Measurements from ENCODE around the gene GABRB2.

GRCh38 chr5:161585798-161586197 is 39.3 kb upstream of the GABRB2 start:
- TF ChIP-seq CTCF (conservative IDR thresholded peaks at IDR 0.05; ENCODE audit: low read length): no peak
- TF ChIP-seq EZH2phosphoT487 (IDR thresholded peaks at IDR 0.05; ENCODE audit: borderline replicate concordance, low read depth, low read length): no peak
